Hepatocyte (in vitro differentiated cells): ENCODE results near the gene PIAS4.

Source experiments
- EZH2phosphoT487 ChIP-seq: fragments of 200-600 bp; sonication (generic); IDR thresholded peaks from one replicate; pipeline ENCODE4 v1.6.1; 2018; ENCODE audit warnings: antibody characterized with exemption, mild to moderate bottlenecking, low read depth, moderate library complexity; ENCODE audit not compliant: unreplicated experiment, severe bottlenecking
- TF ChIP-seq, protein P1 (sequence below): fragments of 200-600 bp; sonication (generic); IDR thresholded peaks from 2 replicates; pipeline ENCODE4 v1.5.1; 2016; ENCODE audit warnings: antibody characterized with exemption, mild to moderate bottlenecking; ENCODE audit not compliant: poor library complexity

DNA sequence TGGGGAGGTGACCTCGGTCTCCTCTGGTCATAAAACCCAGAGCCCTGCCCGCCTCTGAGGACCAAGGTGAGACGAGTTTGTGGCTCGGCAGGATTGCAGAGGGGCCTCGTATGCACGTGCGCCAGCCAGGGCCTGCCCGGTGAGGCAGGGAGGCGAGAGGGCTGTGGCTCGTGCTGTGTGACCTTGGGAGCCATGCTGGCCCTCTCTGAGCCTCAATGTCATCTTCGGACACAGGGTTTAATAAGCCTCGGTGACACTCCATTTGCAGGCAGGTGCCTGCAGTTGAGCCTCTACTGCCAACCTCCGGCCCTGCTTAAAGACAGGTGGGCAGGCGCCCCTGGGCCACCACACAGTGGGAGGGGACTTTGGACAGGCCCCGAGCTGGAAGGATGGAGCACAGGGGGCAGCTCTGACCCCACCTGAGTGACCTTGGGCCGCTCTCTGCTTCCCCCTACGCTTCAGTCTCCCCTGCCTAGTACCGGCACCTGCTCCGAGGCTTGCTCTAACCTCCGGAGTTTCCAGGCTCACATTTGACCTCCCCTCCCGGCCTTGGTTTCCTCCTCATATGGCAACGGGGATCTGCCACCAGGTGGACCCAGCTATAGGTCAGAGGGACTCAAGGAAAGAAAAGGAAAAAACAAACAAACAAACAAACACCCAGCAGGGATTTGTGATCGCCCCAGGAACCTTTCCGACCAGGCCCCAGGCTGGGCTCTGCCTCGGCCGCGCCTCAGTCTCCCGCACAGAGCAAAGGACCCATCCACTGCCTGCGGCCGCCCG, 56.0 kb downstream of the PIAS4 start:
- TF ChIP-seq, protein P1, sequence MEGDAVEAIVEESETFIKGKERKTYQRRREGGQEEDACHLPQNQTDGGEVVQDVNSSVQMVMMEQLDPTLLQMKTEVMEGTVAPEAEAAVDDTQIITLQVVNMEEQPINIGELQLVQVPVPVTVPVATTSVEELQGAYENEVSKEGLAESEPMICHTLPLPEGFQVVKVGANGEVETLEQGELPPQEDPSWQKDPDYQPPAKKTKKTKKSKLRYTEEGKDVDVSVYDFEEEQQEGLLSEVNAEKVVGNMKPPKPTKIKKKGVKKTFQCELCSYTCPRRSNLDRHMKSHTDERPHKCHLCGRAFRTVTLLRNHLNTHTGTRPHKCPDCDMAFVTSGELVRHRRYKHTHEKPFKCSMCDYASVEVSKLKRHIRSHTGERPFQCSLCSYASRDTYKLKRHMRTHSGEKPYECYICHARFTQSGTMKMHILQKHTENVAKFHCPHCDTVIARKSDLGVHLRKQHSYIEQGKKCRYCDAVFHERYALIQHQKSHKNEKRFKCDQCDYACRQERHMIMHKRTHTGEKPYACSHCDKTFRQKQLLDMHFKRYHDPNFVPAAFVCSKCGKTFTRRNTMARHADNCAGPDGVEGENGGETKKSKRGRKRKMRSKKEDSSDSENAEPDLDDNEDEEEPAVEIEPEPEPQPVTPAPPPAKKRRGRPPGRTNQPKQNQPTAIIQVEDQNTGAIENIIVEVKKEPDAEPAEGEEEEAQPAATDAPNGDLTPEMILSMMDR: no peak
- TF ChIP-seq EZH2phosphoT487: no peak
